ENCODE data around the gene LMO1. TPM values are rescaled to one million over a fixed set of nuclear protein-coding genes. Genes with fewer than 3 reads are reported as not detected.
A peak's percentile ranks its signal among the peaks of the same experiment; 100 is the strongest.

LMO1 gene
- total and polyA plus RNA-seq, 4 donors, result 1.8 to 8.7 (median 5.1) TPM

- WGBS (ENCODE audit: insufficient coverage), result 83% methylated on average over 3 of the region's 13 CpGs
- Histone ChIP-seq H3K4me1 (ENCODE audit: control insufficient read depth, insufficient read depth, low read length) (peaks cover 23% of the 10 kb centered on the region), H3K4me3 (ENCODE audit: low read depth, low read length) (no peak overlapping the region), H3K27ac (ENCODE audit: low read depth, low read length) (no peak overlapping the region), H3K27me3 (ENCODE audit: control insufficient read depth, insufficient read depth, low read length) (peaks cover 8% of the 10 kb centered on the region), H3K9me3 (ENCODE audit: control insufficient read depth, insufficient read depth, low read length) (no peaks in the 10 kb centered on the region), H3K36me3 (ENCODE audit: control insufficient read depth, insufficient read depth, low read length) (no peaks in the 10 kb centered on the region)
- no peak for DNase-seq (ENCODE audit: low read depth in 4 of 6, low spot score in 6 of 6)
Observed at GRCh38 chr11:8288824-8289491, 25.3 kb upstream of the LMO1 start.

GRCh38 chr11:8288166-8288772 lies 24.6 kb upstream of the LMO1 start:
- 100% methylated on average over 2 of the region's 3 CpGs for WGBS (ENCODE audit: insufficient coverage)
- DNase-seq (ENCODE audit: low read depth in 4 of 6, low spot score in 6 of 6), result no peak

GRCh38 chr11:8287703-8288102 lies 24.0 kb upstream of the LMO1 start:
- Histone ChIP-seq H3K27me3 (ENCODE audit: control insufficient read depth, insufficient read depth, low read length) (peaks cover 8% of the 10 kb centered on the region), H3K27ac (ENCODE audit: low read depth, low read length) (no peak overlapping the region), H3K9me3 (ENCODE audit: control insufficient read depth, insufficient read depth, low read length) (no peaks in the 10 kb centered on the region), H3K4me3 (ENCODE audit: low read depth, low read length) (no peak overlapping the region), H3K36me3 (ENCODE audit: control insufficient read depth, insufficient read depth, low read length) (no peaks in the 10 kb centered on the region), H3K4me1 (ENCODE audit: control insufficient read depth, insufficient read depth, low read length) (peaks cover 34% of the 10 kb centered on the region)
- DNase-seq (ENCODE audit: low read depth in 4 of 6, low spot score in 6 of 6), result no peak

More at GRCh38 chr11:8288166-8288772, 24.6 kb upstream of the LMO1 start:
- Histone ChIP-seq H3K36me3 (ENCODE audit: control insufficient read depth, insufficient read depth, low read length) (no peaks in the 10 kb centered on the region), H3K9me3 (ENCODE audit: control insufficient read depth, insufficient read depth, low read length) (no peaks in the 10 kb centered on the region), H3K27me3 (ENCODE audit: control insufficient read depth, insufficient read depth, low read length) (peaks cover 8% of the 10 kb centered on the region), H3K4me3 (ENCODE audit: low read depth, low read length) (no peak overlapping the region), H3K4me1 (ENCODE audit: control insufficient read depth, insufficient read depth, low read length) (peaks cover 30% of the 10 kb centered on the region), H3K27ac (ENCODE audit: low read depth, low read length) (no peak overlapping the region)

- Histone ChIP-seq H3K27me3 (ENCODE audit: control insufficient read depth, insufficient read depth, low read length) (peaks cover 11% of the 10 kb centered on the region), H3K36me3 (ENCODE audit: control insufficient read depth, insufficient read depth, low read length) (no peaks in the 10 kb centered on the region), H3K9me3 (ENCODE audit: control insufficient read depth, insufficient read depth, low read length) (no peaks in the 10 kb centered on the region), H3K4me1 (ENCODE audit: control insufficient read depth, insufficient read depth, low read length) (peaks cover 38% of the 10 kb centered on the region), H3K4me3 (ENCODE audit: low read depth, low read length) (no peak overlapping the region), H3K27ac (ENCODE audit: low read depth, low read length) (no peak overlapping the region)
- no peak for DNase-seq (ENCODE audit: low read depth in 4 of 6, low spot score in 6 of 6)
- WGBS (ENCODE audit: insufficient coverage), result 100% methylated on average over 5 of the region's 5 CpGs
Observed at GRCh38 chr11:8287297-8287696, 23.6 kb upstream of the LMO1 start.

- Histone ChIP-seq H3K9me3 (ENCODE audit: control insufficient read depth, insufficient read depth, low read length) (no peaks in the 10 kb centered on the region), H3K27ac (ENCODE audit: low read depth, low read length) (no peak overlapping the region), H3K36me3 (ENCODE audit: control insufficient read depth, insufficient read depth, low read length) (no peaks in the 10 kb centered on the region), H3K27me3 (ENCODE audit: control insufficient read depth, insufficient read depth, low read length) (peaks cover 12% of the 10 kb centered on the region), H3K4me1 (ENCODE audit: control insufficient read depth, insufficient read depth, low read length) (peaks cover 38% of the 10 kb centered on the region), H3K4me3 (ENCODE audit: low read depth, low read length) (no peak overlapping the region)
- WGBS (ENCODE audit: insufficient coverage), result 79% methylated on average over 1 of the region's 2 CpGs
- DNase-seq (ENCODE audit: low read depth in 4 of 6, low spot score in 6 of 6), result no peak
Observed at GRCh38 chr11:8286886-8287285, 23.2 kb upstream of the LMO1 start.

GRCh38 chr11:8285796-8286195 lies 22.1 kb upstream of the LMO1 start:
- 100% methylated on average over 3 of the region's 4 CpGs for WGBS (ENCODE audit: insufficient coverage)
- Histone ChIP-seq H3K27me3 (ENCODE audit: control insufficient read depth, insufficient read depth, low read length) (peaks cover 16% of the 10 kb centered on the region), H3K9me3 (ENCODE audit: control insufficient read depth, insufficient read depth, low read length) (no peaks in the 10 kb centered on the region), H3K36me3 (ENCODE audit: control insufficient read depth, insufficient read depth, low read length) (no peaks in the 10 kb centered on the region), H3K4me3 (ENCODE audit: low read depth, low read length) (no peak overlapping the region), H3K27ac (ENCODE audit: low read depth, low read length) (no peak overlapping the region), H3K4me1 (ENCODE audit: control insufficient read depth, insufficient read depth, low read length) (peaks cover 31% of the 10 kb centered on the region)
- DNase-seq (ENCODE audit: low read depth in 4 of 6, low spot score in 6 of 6), result no peak

GRCh38 chr11:8285228-8285627 lies 21.6 kb upstream of the LMO1 start:
- Histone ChIP-seq H3K4me3 (ENCODE audit: low read depth, low read length) (no peak overlapping the region), H3K36me3 (ENCODE audit: control insufficient read depth, insufficient read depth, low read length) (no peaks in the 10 kb centered on the region), H3K9me3 (ENCODE audit: control insufficient read depth, insufficient read depth, low read length) (no peaks in the 10 kb centered on the region), H3K27ac (ENCODE audit: low read depth, low read length) (no peak overlapping the region), H3K27me3 (ENCODE audit: control insufficient read depth, insufficient read depth, low read length) (peaks cover 16% of the 10 kb centered on the region), H3K4me1 (ENCODE audit: control insufficient read depth, insufficient read depth, low read length) (peaks cover 27% of the 10 kb centered on the region)
- DNase-seq (ENCODE audit: low read depth in 4 of 6, low spot score in 6 of 6), result no peak
- 100% methylated on average over 2 of the region's 3 CpGs for WGBS (ENCODE audit: insufficient coverage)

GRCh38 chr11:8283465-8284230 lies 20.0 kb upstream of the LMO1 start:
- no peaks in the 10 kb centered on the region for H3K9me3 ChIP-seq (ENCODE audit: control insufficient read depth, insufficient read depth, low read length)
- no peak overlapping the region for H3K27ac ChIP-seq (ENCODE audit: low read depth, low read length)
- no peak overlapping the region for H3K4me3 ChIP-seq (ENCODE audit: low read depth, low read length)
- no peaks in the 10 kb centered on the region for H3K36me3 ChIP-seq (ENCODE audit: control insufficient read depth, insufficient read depth, low read length)
- peaks cover 15% of the 10 kb centered on the region for H3K27me3 ChIP-seq (ENCODE audit: control insufficient read depth, insufficient read depth, low read length)
- DNase-seq (ENCODE audit: low read depth in 4 of 6, low spot score in 6 of 6), result peak in 2 of 6 donors; percentile 81 to 87
- H3K4me1 ChIP-seq (ENCODE audit: control insufficient read depth, insufficient read depth, low read length), result peaks cover 18% of the 10 kb centered on the region
- WGBS (ENCODE audit: insufficient coverage), result 8% methylated on average over 21 of the region's 32 CpGs

GRCh38 chr11:8283100-8283464 lies 19.4 kb upstream of the LMO1 start:
- H3K27ac ChIP-seq (ENCODE audit: low read depth, low read length), result no peak overlapping the region
- H3K4me1 ChIP-seq (ENCODE audit: control insufficient read depth, insufficient read depth, low read length), result peaks cover 18% of the 10 kb centered on the region
- DNase-seq (ENCODE audit: low read depth in 4 of 6, low spot score in 6 of 6), result peak in 2 of 6 donors; percentile 91 to 95
- 10% methylated on average over 8 of the region's 8 CpGs for WGBS (ENCODE audit: insufficient coverage)
- H3K9me3 ChIP-seq (ENCODE audit: control insufficient read depth, insufficient read depth, low read length), result no peaks in the 10 kb centered on the region
- H3K27me3 ChIP-seq (ENCODE audit: control insufficient read depth, insufficient read depth, low read length), result peaks cover 10% of the 10 kb centered on the region
- no peak overlapping the region for H3K4me3 ChIP-seq (ENCODE audit: low read depth, low read length)
- no peaks in the 10 kb centered on the region for H3K36me3 ChIP-seq (ENCODE audit: control insufficient read depth, insufficient read depth, low read length)

All from spinal cord (tissue), 10 donors.